K562 (cell line): ENCODE data around the gene BCR. TPM values are rescaled to one million over a fixed set of nuclear protein-coding genes. Genes with fewer than 3 reads are reported as not detected.
A peak's percentile ranks its signal among the peaks of the same experiment; 100 is the strongest.

Experiments used
- ATF3 ChIP-seq, 2 experiments: fragments of 450-650 bp in 1 of 2; sonication (generic) in 1 of 2; formaldehyde crosslinking in 1 of 2; IDR thresholded peaks in 1 of 2; conservative IDR thresholded peaks in 1 of 2; 2 replicates each; pipeline versions ENCODE4 v1.6.1 to v1.8.1; 2016 to 2023; ENCODE audit warnings: mild to moderate bottlenecking in 2 of 2, moderate library complexity in 2 of 2, inconsistent platforms in 1 of 2, missing genetic modification reagents in 1 of 2
- CBFA2T2 ChIP-seq: fragments of 450-650 bp; conservative IDR thresholded peaks from 2 replicates; pipeline ENCODE4 v1.6.1; 2017; ENCODE audit warnings: mild to moderate bottlenecking
- CTCF ChIP-seq, 3 experiments: IDR thresholded peaks in 2 of 3; conservative IDR thresholded peaks in 1 of 3; 2 replicates each; pipeline ENCODE4 v1.5.1; 2011 to 2012; ENCODE audit warnings: low read length in 3 of 3, mild to moderate bottlenecking in 3 of 3, control low read depth in 2 of 3, improper control_type of control experiment in 1 of 3, inconsistent platforms in 1 of 3, low read depth in 1 of 3, mixed read lengths in 1 of 3, moderate library complexity in 1 of 3; ENCODE audit not compliant: insufficient read depth in 2 of 3
- CTCFL ChIP-seq: IDR thresholded peaks from 2 replicates; pipeline ENCODE4 v1.6.1; 2011; ENCODE audit warnings: borderline replicate concordance, low read depth, mild to moderate bottlenecking, moderate library complexity, low read length; ENCODE audit not compliant: insufficient read depth, poor library complexity, severe bottlenecking
- HLTF ChIP-seq: fragments of 450-650 bp; IDR thresholded peaks from 2 replicates; pipeline ENCODE4 v1.6.1; 2016
- POLR2AphosphoS5 ChIP-seq: IDR thresholded peaks from 2 replicates; pipeline ENCODE4 v1.6.1; 2011; ENCODE audit warnings: mild to moderate bottlenecking, low read depth, low read length, moderate library complexity; ENCODE audit not compliant: control insufficient read depth, insufficient read depth
- RCOR1 ChIP-seq, 2 experiments: IDR thresholded peaks; 2 replicates each; pipeline ENCODE4 v1.6.1; 2012; ENCODE audit warnings: low read depth in 2 of 2, low read length in 2 of 2, borderline replicate concordance in 1 of 2, improper control_type of control experiment in 1 of 2
- SFPQ ChIP-seq: fragments of 200-400 bp; formaldehyde crosslinking; IDR thresholded peaks from 2 replicates; pipeline ENCODE4 v1.6.1; 2017; ENCODE audit warnings: mild to moderate bottlenecking, low read depth, low read length, moderate library complexity
- SIX5 ChIP-seq, 2 experiments: IDR thresholded peaks; 2 replicates each; pipeline ENCODE4 v1.6.1; 2011; ENCODE audit warnings: low read length in 2 of 2, borderline replicate concordance in 1 of 2, low read depth in 1 of 2, mild to moderate bottlenecking in 1 of 2, moderate library complexity in 1 of 2; ENCODE audit not compliant: insufficient read depth in 1 of 2
- SMAD1 ChIP-seq: fragments of 150-350 bp; IDR thresholded peaks from 2 replicates; pipeline ENCODE4 v1.6.1; 2014; ENCODE audit warnings: low read length, low read depth; ENCODE audit not compliant: partially characterized antibody
- SP2 ChIP-seq: IDR thresholded peaks from 2 replicates; pipeline ENCODE4 v1.6.1; 2011; ENCODE audit warnings: mild to moderate bottlenecking, low read depth, low read length, moderate library complexity; ENCODE audit not compliant: poor library complexity, severe bottlenecking; ENCODE audit errors: extremely low read depth
- SPI1 ChIP-seq: IDR thresholded peaks from 2 replicates; pipeline ENCODE4 v1.6.1; 2011; ENCODE audit warnings: low read depth, low read length, control low read depth, borderline replicate concordance
- THAP12 ChIP-seq: fragments of 250-450 bp; sonication (Bioruptor Pico); IDR thresholded peaks from 2 replicates; pipeline ENCODE4 v1.9.0; 2021; ENCODE audit warnings: mild to moderate bottlenecking, inconsistent platforms
- polyA plus RNA-seq, 8 experiments: library from polyadenylated mRNA; depleted of rRNA in 4 of 8; stranded (reverse) in 5 of 8; unstranded in 3 of 8; fragments of >200 nt; fragmentation: Nextera tagmentation in 2 of 8; fragmentation: Illumina TruSeq in 1 of 8; extraction: Ambion mirVana in 2 of 8; extraction: Trizol in 1 of 8; gene quantifications; 2 replicates each; pipeline versions ENCODE4 v1.2.1 to v1.2.3, GENCODE V29; 2011 to 2014; ENCODE audit warnings: inconsistent platforms in 1 of 8, missing spikeins in 1 of 8
- total RNA-seq, 7 experiments: library from RNA; depleted of rRNA in 6 of 7; stranded (reverse); fragments of >200 nt in 6 of 7; fragmentation: Illumina TruSeq in 2 of 7; extraction: Trizol in 2 of 7; gene quantifications; 2 replicates each; pipeline versions ENCODE4 v1.2.1 to v1.2.3, GENCODE V29; 2011 to 2021; ENCODE audit warnings: low replicate concordance in 1 of 7

Gene BCR
- total and polyA plus RNA-seq, 9 of the 15 experiments (the other 6 are each of a cell fraction or from before 2014, with no cell fraction given), result 0.41 to 150 (median 45.6) TPM

GRCh38 chr22:23269441-23270211, 89.3 kb downstream of the BCR start (continued):
- TF ChIP-seq SIX5 (IDR thresholded peaks at IDR 0.05; ENCODE audit: borderline replicate concordance in 1 of 2, insufficient read depth in 1 of 2, low read depth in 1 of 2, low read length in 2 of 2), result 0 out of 4 replicates have a peak, but pooled peaks of 1 of the 2 experiments have one; percentile 4
- no peak for TF ChIP-seq THAP12 (CRISPR knock-in tag)
- peak; percentile 32; the same call in 1 of the 2 replicates for TF ChIP-seq CBFA2T2
- TF ChIP-seq SFPQ, result no peak
- TF ChIP-seq CTCF (IDR thresholded peaks at IDR 0.05 in 2 of 3, conservative IDR thresholded peaks at IDR 0.05 in 1 of 3; ENCODE audit: insufficient read depth in 2 of 3, low read depth in 1 of 3, low read length in 3 of 3), result no peak
- TF ChIP-seq CTCFL, result peak; percentile 2
- TF ChIP-seq ATF3 (IDR thresholded peaks at IDR 0.05), result no peak
- 0 out of 2 replicates have a peak, but pooled peaks have one; percentile 12 for TF ChIP-seq ATF3 (CRISPR knock-in tag; conservative IDR thresholded peaks at IDR 0.05)
- peak; percentile 2 for TF ChIP-seq SP2
- TF ChIP-seq SPI1, result 0 out of 2 replicates have a peak, but pooled peaks have one; percentile 0
- TF ChIP-seq RCOR1 (IDR thresholded peaks at IDR 0.05; ENCODE audit: borderline replicate concordance in 1 of 2, low read depth in 2 of 2, low read length in 2 of 2), result peak in 1 of 2 experiments; percentile 3; a peak in 1 of 4 replicates
- TF ChIP-seq POLR2AphosphoS5, result peak; percentile 14; the same call in 1 of the 2 replicates
- TF ChIP-seq HLTF, result no peak
- peak; percentile 55 for TF ChIP-seq SMAD1
